AG09319 (cell line): ENCODE measurements around the gene SRSF9.

Source experiments
- DNase-seq: peaks from one replicate; pipeline ENCODE4 v3.0.0-alpha.2; 2010; ENCODE audit warnings: low read depth; ENCODE audit errors: extremely low read depth
- CTCF ChIP-seq: IDR thresholded peaks from 2 replicates; pipeline ENCODE4 v1.5.1; 2011; ENCODE audit warnings: low read depth, mild to moderate bottlenecking, inconsistent platforms, low read length, moderate library complexity

SRSF9 gene

GRCh38 chr12:120413901-120414695 lies 55.5 kb downstream of the SRSF9 start:
- no peak for DNase-seq
- no peak for TF ChIP-seq CTCF

GRCh38 chr12:120412421-120412820 lies 57.1 kb downstream of the SRSF9 start:
- no peak for DNase-seq
- no peak for TF ChIP-seq CTCF
